BE2C (cell line): ENCODE measurements around the gene NIN.

Source experiments
- DNase-seq: peaks from one replicate; pipeline ENCODE4 v3.0.0-alpha.2; 2020
- H3K27me3 ChIP-seq: fragments of 250-450 bp; sonication (Bioruptor Pico); 2 replicates; pipeline ENCODE4 v1.5.1; 2020; ENCODE audit warnings: mild to moderate bottlenecking
- H3K36me3 ChIP-seq: fragments of 250-450 bp; sonication (Bioruptor Pico); 2 replicates; pipeline ENCODE4 v1.5.1; 2020; ENCODE audit warnings: mild to moderate bottlenecking
- H3K4me1 ChIP-seq: fragments of 250-450 bp; sonication (Bioruptor Pico); 2 replicates; pipeline ENCODE4 v1.5.1; 2020
- H3K4me3 ChIP-seq: 2 replicates; pipeline ENCODE4 v1.5.1; 2011; ENCODE audit warnings: low read depth, low read length
- H3K9me3 ChIP-seq: fragments of 250-450 bp; sonication (Bioruptor Pico); 2 replicates; pipeline ENCODE4 v1.5.1; 2020
- TF ChIP-seq, protein P1 (sequence below): IDR thresholded peaks from 2 replicates; pipeline ENCODE4 v1.5.1; 2012; ENCODE audit warnings: mild to moderate bottlenecking, low read depth, low read length

NIN gene

GRCh38 chr14:50678163-50678562, 152.8 kb downstream of the NIN start:
- H3K27me3 ChIP-seq: no peaks in the 10 kb centered on the region
- TF ChIP-seq, protein P1, sequence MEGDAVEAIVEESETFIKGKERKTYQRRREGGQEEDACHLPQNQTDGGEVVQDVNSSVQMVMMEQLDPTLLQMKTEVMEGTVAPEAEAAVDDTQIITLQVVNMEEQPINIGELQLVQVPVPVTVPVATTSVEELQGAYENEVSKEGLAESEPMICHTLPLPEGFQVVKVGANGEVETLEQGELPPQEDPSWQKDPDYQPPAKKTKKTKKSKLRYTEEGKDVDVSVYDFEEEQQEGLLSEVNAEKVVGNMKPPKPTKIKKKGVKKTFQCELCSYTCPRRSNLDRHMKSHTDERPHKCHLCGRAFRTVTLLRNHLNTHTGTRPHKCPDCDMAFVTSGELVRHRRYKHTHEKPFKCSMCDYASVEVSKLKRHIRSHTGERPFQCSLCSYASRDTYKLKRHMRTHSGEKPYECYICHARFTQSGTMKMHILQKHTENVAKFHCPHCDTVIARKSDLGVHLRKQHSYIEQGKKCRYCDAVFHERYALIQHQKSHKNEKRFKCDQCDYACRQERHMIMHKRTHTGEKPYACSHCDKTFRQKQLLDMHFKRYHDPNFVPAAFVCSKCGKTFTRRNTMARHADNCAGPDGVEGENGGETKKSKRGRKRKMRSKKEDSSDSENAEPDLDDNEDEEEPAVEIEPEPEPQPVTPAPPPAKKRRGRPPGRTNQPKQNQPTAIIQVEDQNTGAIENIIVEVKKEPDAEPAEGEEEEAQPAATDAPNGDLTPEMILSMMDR: no peak
- no peaks in the 10 kb centered on the region for H3K36me3 ChIP-seq
- H3K4me3 ChIP-seq: no peak overlapping the region
- H3K9me3 ChIP-seq: no peaks in the 10 kb centered on the region
- no peaks in the 10 kb centered on the region for H3K4me1 ChIP-seq
- no peak for DNase-seq

GRCh38 chr14:50677527-50678063, 153.4 kb downstream of the NIN start:
- no peaks in the 10 kb centered on the region for H3K4me1 ChIP-seq
- DNase-seq: no peak
- no peak overlapping the region for H3K4me3 ChIP-seq

DNA sequence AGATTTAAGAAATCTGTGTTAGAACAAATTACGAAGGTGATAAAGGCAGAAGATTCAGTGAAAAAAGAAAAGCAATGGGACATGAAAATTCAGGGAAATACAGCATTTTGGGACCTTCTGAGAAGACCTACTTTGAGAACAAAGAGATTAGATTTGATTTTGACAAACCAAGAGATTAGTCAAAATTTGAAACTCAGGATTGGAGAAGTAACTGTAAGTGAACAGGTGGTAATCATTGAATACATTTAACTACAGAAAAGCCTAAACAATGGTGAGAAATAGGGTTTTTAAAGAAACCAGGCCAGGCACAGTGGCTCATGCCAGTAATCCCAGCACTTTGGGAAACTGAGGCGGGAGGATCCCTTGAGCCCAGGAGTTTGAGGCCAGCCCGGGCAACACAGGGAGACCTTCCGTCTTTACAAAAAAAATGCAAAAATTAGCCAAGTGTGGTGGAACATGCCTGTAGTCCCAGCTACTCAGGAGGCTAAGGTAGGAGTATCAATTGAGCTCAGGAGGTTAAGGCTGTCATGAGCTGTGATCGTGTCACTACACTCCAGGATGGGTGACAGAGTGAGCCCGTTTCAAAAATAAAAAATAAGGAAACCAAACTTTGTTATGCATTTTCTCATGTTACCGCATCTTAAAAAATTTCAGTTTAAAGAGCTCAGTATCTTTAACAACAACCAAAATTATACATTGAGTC, 154.0 kb downstream of the NIN start:
- Histone ChIP-seq H3K27me3 (no peaks in the 10 kb centered on the region), H3K9me3 (no peaks in the 10 kb centered on the region), H3K4me3 (no peak overlapping the region), H3K4me1 (no peaks in the 10 kb centered on the region), H3K36me3 (no peaks in the 10 kb centered on the region)
- no peak for DNase-seq
- TF ChIP-seq, protein P1: no peak

More at GRCh38 chr14:50677527-50678063, 153.4 kb downstream of the NIN start:
- H3K9me3 ChIP-seq: no peaks in the 10 kb centered on the region
- no peaks in the 10 kb centered on the region for H3K36me3 ChIP-seq
- no peaks in the 10 kb centered on the region for H3K27me3 ChIP-seq
- TF ChIP-seq, protein P1: no peak

GRCh38 chr14:50675597-50675996, 155.4 kb downstream of the NIN start:
- H3K4me3 ChIP-seq: no peak overlapping the region
- H3K9me3 ChIP-seq: no peaks in the 10 kb centered on the region
- H3K36me3 ChIP-seq: no peaks in the 10 kb centered on the region
- H3K4me1 ChIP-seq: no peaks in the 10 kb centered on the region
- no peak for DNase-seq
- H3K27me3 ChIP-seq: no peaks in the 10 kb centered on the region
- TF ChIP-seq, protein P1: no peak

- Histone ChIP-seq H3K4me3 (no peak overlapping the region), H3K27me3 (no peaks in the 10 kb centered on the region)
- TF ChIP-seq, protein P1: no peak
These were observed 160.1 kb downstream of the NIN start for GRCh38 chr14:50670866-50671256.

GRCh38 chr14:50670196-50670865, 160.6 kb downstream of the NIN start:
- DNase-seq: no peak
- Histone ChIP-seq H3K9me3 (no peaks in the 10 kb centered on the region), H3K36me3 (no peaks in the 10 kb centered on the region), H3K4me3 (no peak overlapping the region), H3K27me3 (no peaks in the 10 kb centered on the region), H3K4me1 (no peaks in the 10 kb centered on the region; the same call in 1 of the 2 replicates)
- TF ChIP-seq, protein P1: no peak

More at GRCh38 chr14:50670866-50671256, 160.1 kb downstream of the NIN start:
- Histone ChIP-seq H3K4me1 (no peaks in the 10 kb centered on the region), H3K36me3 (no peaks in the 10 kb centered on the region), H3K9me3 (no peaks in the 10 kb centered on the region)
- no peak for DNase-seq
